ENCODE results near the gene RPUSD2. TPM values are rescaled to one million over a fixed set of nuclear protein-coding genes. Genes with fewer than 3 reads are reported as not detected.

The RPUSD2 gene
- total RNA-seq, 4 donors from 2014 or later = 8.7 to 13.5 (median 10.6) TPM

GRCh38 chr15:40600956-40601355, 31.9 kb downstream of the RPUSD2 start:
- no peak for DNase-seq (ENCODE audit: extremely low spot score)
- Histone ChIP-seq H3K36me3 (no peaks in the 10 kb centered on the region), H3K4me3 (no peak overlapping the region), H3K27me3 (peaks cover 0 to 8% (median 0%) of the 10 kb centered on the region in 4 donors), H3K27ac (replicated peaks in 1 of 4) (no peak overlapping the region), H3K4me1 (no peaks in the 10 kb centered on the region), H3K9me3 (no peaks in the 10 kb centered on the region)
- TF ChIP-seq CTCF (IDR thresholded peaks at IDR 0.05) (no peak), POLR2A (IDR thresholded peaks at IDR 0.05; ENCODE audit: low read depth) (no peak), POLR2AphosphoS5 (IDR thresholded peaks at IDR 0.05) (no peak), EP300 (IDR thresholded peaks at IDR 0.05) (no peak)
- intact Hi-C loops (cut with DNase I) = no loop called here
- 94% methylated on average over 12 of the region's 12 CpGs for WGBS

GRCh38 chr15:40603935-40604334, 34.8 kb downstream of the RPUSD2 start:
- no peaks in the 10 kb centered on the region for H3K27me3 ChIP-seq
- H3K36me3 ChIP-seq = no peaks in the 10 kb centered on the region
- no peak for TF ChIP-seq EP300 (IDR thresholded peaks at IDR 0.05)
- no peak for TF ChIP-seq POLR2A (IDR thresholded peaks at IDR 0.05; ENCODE audit: low read depth)
- no peak for TF ChIP-seq CTCF (IDR thresholded peaks at IDR 0.05)
- no peak for TF ChIP-seq POLR2AphosphoS5 (IDR thresholded peaks at IDR 0.05)
- intact Hi-C loops (cut with DNase I) = no loop called here
- H3K27ac ChIP-seq (replicated peaks in 1 of 4) = no peak overlapping the region
- H3K9me3 ChIP-seq = no peaks in the 10 kb centered on the region
- H3K4me1 ChIP-seq = no peaks in the 10 kb centered on the region
- no peak overlapping the region for H3K4me3 ChIP-seq
- no peak for DNase-seq (ENCODE audit: extremely low spot score)

- 88% methylated on average over 5 of the region's 5 CpGs for WGBS
- Histone ChIP-seq H3K27me3 (no peaks in the 10 kb centered on the region), H3K27ac (replicated peaks in 1 of 4) (no peak overlapping the region), H3K9me3 (no peaks in the 10 kb centered on the region), H3K4me3 (no peak overlapping the region), H3K36me3 (no peaks in the 10 kb centered on the region), H3K4me1 (no peaks in the 10 kb centered on the region)
- TF ChIP-seq EP300 (IDR thresholded peaks at IDR 0.05) = no peak
- no peak for TF ChIP-seq CTCF (IDR thresholded peaks at IDR 0.05)
- TF ChIP-seq POLR2A (IDR thresholded peaks at IDR 0.05; ENCODE audit: low read depth) = no peak
- TF ChIP-seq POLR2AphosphoS5 (IDR thresholded peaks at IDR 0.05) = no peak
- no peak for DNase-seq (ENCODE audit: extremely low spot score)
- intact Hi-C loops (cut with DNase I) = no loop called here
Observed at GRCh38 chr15:40613080-40613479, 44.0 kb downstream of the RPUSD2 start.

- H3K9me3 ChIP-seq = no peaks in the 10 kb centered on the region
Observed at GRCh38 chr15:40618023-40618422, 48.9 kb downstream of the RPUSD2 start.

More at GRCh38 chr15:40618023-40618422, 48.9 kb downstream of the RPUSD2 start:
- Histone ChIP-seq H3K27ac (replicated peaks in 1 of 4) (no peak overlapping the region), H3K4me1 (no peaks in the 10 kb centered on the region), H3K4me3 (no peak overlapping the region), H3K27me3 (no peaks in the 10 kb centered on the region), H3K36me3 (no peaks in the 10 kb centered on the region)
- DNase-seq (ENCODE audit: extremely low spot score) = no peak
- intact Hi-C loops (cut with DNase I) = no loop called here
- 89% methylated on average over 2 of the region's 2 CpGs for whole genome bisulfite sequencing
- TF ChIP-seq CTCF (IDR thresholded peaks at IDR 0.05) = no peak
- TF ChIP-seq EP300 (IDR thresholded peaks at IDR 0.05) = no peak
- no peak for TF ChIP-seq POLR2AphosphoS5 (IDR thresholded peaks at IDR 0.05)
- TF ChIP-seq POLR2A (IDR thresholded peaks at IDR 0.05; ENCODE audit: low read depth) = no peak
